AG04450 (cell line): ENCODE results near the gene CHRM5. TPM values are rescaled to one million over a fixed set of nuclear protein-coding genes. Genes with fewer than 3 reads are reported as not detected.
"Not testable (repeated sequence)": the region's sequence is repeated elsewhere in the genome, so short reads cannot be mapped to it uniquely, and the experiment has no call there.

Experiments used
- CTCF ChIA-PET: fragments of 300-600, 350-600 bp; formaldehyde crosslinking; extraction: SDS; loops from one replicate; lab custom pipeline; 2022; ENCODE audit warnings: antibody characterized with exemption, inconsistent platforms; lab: Charles Lee
- POLR2A ChIA-PET: fragments of 350-600 bp; formaldehyde crosslinking; extraction: SDS; loops from one replicate; lab custom pipeline; 2021; ENCODE audit warnings: antibody characterized with exemption, inconsistent platforms; lab: Yijun Ruan, JAX
- DNase-seq: peaks from one replicate; pipeline ENCODE4 v3.0.0-alpha.2; 2011; ENCODE audit warnings: low read depth, low spot score
- H3K27ac ChIP-seq: one replicate; pipeline ENCODE4 v1.5.1; 2012; ENCODE audit warnings: low read depth, low read length, control low read depth
- H3K27me3 ChIP-seq: one replicate; pipeline ENCODE4 v1.6.0; 2012; ENCODE audit warnings: low read length; ENCODE audit not compliant: control insufficient read depth, insufficient read depth
- H3K4me3 ChIP-seq: 2 replicates; pipeline ENCODE4 v1.5.1; 2011; ENCODE audit warnings: mild to moderate bottlenecking, low read depth, low read length, control low read depth
- H3K9me3 ChIP-seq: 2 replicates; pipeline ENCODE4 v1.5.1; 2012; ENCODE audit warnings: low read length; ENCODE audit not compliant: control insufficient read depth, insufficient read depth
- polyA plus RNA-seq: library from polyadenylated mRNA; depleted of rRNA; stranded (reverse); fragments of >200 nt; gene quantifications from 2 replicates; pipeline ENCODE4 v1.2.3, GENCODE V29; 2011
- TF ChIP-seq, protein P1 (sequence below): IDR thresholded peaks from 2 replicates; pipeline ENCODE4 v1.5.1; 2011; ENCODE audit warnings: low read depth, low read length, control low read depth, inconsistent platforms

Gene CHRM5
- polyA plus RNA-seq, 1 experiment, result 0.02 TPM

DNA sequence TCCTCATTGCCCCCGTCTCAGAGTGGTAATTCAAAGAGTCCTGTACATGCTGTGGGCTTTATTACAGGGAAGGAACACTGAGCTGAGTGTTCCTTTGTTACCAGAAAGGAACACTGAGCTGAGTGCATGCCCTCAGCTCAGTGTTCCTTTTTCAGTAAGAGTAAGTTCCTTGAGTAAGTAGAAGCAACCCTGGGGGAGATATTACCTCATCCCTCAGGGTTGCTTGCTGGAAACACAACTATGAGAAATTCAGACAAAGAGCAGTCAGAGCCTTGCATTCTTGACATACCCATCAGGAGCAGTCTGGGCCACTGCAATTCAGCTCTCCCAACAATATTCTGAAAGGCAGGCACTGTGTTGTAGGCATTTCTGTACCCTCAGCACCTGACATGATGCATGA is 17.0 kb downstream of the CHRM5 start:
- DNase-seq, result peak; percentile 71
- no peak overlapping the region for H3K4me3 ChIP-seq
- ChIA-PET POLR2A (no interaction called here), CTCF (interaction anchor here (0.7 to 1.5 kb wide), 4 partner anchors 9 to 248 kb away, joined by 3 to 5 read pairs (median 4); partner anchors contain the start of genes CHRM5 and KATNBL1)
- TF ChIP-seq, protein P1, sequence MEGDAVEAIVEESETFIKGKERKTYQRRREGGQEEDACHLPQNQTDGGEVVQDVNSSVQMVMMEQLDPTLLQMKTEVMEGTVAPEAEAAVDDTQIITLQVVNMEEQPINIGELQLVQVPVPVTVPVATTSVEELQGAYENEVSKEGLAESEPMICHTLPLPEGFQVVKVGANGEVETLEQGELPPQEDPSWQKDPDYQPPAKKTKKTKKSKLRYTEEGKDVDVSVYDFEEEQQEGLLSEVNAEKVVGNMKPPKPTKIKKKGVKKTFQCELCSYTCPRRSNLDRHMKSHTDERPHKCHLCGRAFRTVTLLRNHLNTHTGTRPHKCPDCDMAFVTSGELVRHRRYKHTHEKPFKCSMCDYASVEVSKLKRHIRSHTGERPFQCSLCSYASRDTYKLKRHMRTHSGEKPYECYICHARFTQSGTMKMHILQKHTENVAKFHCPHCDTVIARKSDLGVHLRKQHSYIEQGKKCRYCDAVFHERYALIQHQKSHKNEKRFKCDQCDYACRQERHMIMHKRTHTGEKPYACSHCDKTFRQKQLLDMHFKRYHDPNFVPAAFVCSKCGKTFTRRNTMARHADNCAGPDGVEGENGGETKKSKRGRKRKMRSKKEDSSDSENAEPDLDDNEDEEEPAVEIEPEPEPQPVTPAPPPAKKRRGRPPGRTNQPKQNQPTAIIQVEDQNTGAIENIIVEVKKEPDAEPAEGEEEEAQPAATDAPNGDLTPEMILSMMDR, result no peak
- no peaks in the 10 kb centered on the region for H3K9me3 ChIP-seq
- no peaks in the 10 kb centered on the region for H3K27me3 ChIP-seq
- H3K27ac ChIP-seq, result peak overlapping the region; percentile 55

DNA sequence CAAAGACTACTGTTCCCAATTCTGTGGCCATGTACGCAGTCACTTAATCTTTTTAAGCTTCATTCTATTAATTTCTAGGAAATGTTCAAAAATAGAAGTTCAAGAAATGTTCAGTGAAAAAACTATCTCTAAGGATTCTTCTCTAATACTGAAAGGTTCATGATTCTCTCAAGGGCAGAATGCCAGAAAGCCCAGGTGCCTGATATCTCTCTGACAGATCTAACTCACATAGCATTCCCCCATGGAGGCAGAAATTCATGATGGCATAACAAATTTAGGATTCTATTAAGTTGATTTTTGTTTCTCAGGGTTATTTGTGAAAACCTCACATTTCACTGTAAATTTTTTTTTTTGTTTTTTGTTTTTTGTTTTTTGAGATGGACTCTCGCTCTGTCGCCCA is 17.5 kb downstream of the CHRM5 start:
- CTCF ChIA-PET, result interaction anchor here (1.5 kb wide), 1 partner anchor 248 kb away, joined by 4 read pairs; no protein-coding TSS in a partner anchor
- POLR2A ChIA-PET, result no interaction called here
- no peak overlapping the region for H3K4me3 ChIP-seq
- peak overlapping the region; percentile 0 for H3K27ac ChIP-seq
- TF ChIP-seq, protein P1, result no peak
- DNase-seq, result no peak
- H3K9me3 ChIP-seq, result no peaks in the 10 kb centered on the region
- no peaks in the 10 kb centered on the region for H3K27me3 ChIP-seq

DNA sequence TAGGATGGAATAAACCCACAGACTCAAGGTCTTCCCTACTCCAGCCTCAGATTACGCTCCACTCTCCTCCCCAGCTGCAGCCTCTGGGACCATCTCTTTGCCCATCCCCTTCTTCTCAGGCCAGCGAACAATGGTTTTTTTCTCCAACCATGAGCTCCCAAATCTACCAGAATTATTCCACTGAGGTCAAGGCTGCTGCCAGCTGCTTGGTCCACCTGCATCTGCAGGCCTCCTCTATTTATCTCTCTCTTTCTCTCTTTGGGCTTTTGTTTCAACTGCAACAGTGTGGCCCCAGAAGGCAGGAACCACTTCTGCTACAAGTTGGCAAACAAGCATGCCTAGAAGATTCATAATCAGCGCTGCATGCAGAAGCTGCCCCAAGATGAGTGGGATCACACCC is 19.1 kb downstream of the CHRM5 start:
- no peak for DNase-seq
- CTCF ChIA-PET, result interaction anchor here (1.3 kb wide), 1 partner anchor 287 kb away, joined by 5 read pairs; no protein-coding TSS in a partner anchor
- TF ChIP-seq, protein P1, result no peak
- H3K27me3 ChIP-seq, result no peaks in the 10 kb centered on the region
- POLR2A ChIA-PET, result no interaction called here
- H3K27ac ChIP-seq, result no peak overlapping the region
- H3K4me3 ChIP-seq, result no peak overlapping the region
- H3K9me3 ChIP-seq, result no peaks in the 10 kb centered on the region

DNA sequence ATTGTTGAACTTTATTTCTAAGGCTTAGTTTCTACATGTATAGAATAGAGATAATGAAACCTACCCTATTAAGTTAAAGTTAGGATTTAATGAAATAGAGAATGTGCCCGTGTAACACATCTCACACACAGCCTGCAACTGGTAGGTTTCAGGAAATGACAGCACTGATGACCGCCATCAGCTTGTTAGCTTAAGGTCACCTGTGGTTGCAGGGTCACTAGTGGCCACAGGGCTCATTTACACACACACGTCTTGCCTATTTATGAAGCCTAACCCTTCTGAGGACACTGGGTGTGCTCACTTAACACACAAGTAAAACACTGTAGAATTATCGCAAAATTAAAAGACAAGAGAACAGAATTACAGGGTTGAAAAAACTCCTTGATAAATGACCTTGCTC is 20.1 kb downstream of the CHRM5 start:
- Histone ChIP-seq H3K27ac (no peak overlapping the region), H3K27me3 (no peaks in the 10 kb centered on the region), H3K9me3 (no peaks in the 10 kb centered on the region), H3K4me3 (no peak overlapping the region)
- TF ChIP-seq, protein P1, result no peak
- POLR2A ChIA-PET, result no interaction called here
- CTCF ChIA-PET, result interaction anchor here (1.1 to 1.3 kb wide), 2 partner anchors 254 to 288 kb away, joined by 3 to 5 read pairs; no protein-coding TSS in a partner anchor
- DNase-seq, result no peak

DNA sequence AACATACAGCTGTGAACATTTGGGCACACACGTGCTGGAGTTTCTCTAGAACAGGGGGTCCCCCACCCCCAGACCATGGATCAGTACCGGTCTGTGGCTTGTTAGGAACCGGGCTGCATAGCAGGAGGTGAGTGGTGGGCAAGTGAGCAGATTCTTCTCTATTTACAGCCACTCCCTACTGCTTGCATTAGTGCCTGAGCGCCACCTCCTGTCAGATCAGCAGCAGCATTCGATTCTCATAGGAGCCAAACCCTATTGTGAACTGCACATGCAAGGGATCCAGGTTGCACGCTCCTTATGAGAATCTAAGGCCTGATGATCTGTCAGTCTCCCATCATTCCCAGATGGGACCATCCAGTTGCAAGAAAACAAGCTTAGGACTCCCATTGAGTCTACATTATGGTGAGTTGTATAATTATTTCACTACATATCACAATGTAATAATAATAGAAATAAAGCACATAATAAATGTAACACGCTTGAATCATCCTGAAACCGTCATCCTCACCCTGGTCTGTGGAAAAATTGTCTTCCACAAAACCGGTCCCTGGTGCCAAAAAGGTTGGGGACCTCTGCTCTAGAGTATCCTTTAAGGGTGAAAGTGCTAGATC is 25.8 kb downstream of the CHRM5 start:
- TF ChIP-seq, protein P1, result peak; percentile 62
- H3K27me3 ChIP-seq, result no peaks in the 10 kb centered on the region
- H3K4me3 ChIP-seq, result no peak overlapping the region
- no peak for DNase-seq
- CTCF ChIA-PET, result interaction anchor here (0.6 to 6.1 kb wide), 17 partner anchors 9 to 569 kb away, joined by 3 to 98 read pairs (median 4); no protein-coding TSS in a partner anchor
- H3K9me3 ChIP-seq, result no peaks in the 10 kb centered on the region
- no peak overlapping the region for H3K27ac ChIP-seq
- POLR2A ChIA-PET, result no interaction called here

DNA sequence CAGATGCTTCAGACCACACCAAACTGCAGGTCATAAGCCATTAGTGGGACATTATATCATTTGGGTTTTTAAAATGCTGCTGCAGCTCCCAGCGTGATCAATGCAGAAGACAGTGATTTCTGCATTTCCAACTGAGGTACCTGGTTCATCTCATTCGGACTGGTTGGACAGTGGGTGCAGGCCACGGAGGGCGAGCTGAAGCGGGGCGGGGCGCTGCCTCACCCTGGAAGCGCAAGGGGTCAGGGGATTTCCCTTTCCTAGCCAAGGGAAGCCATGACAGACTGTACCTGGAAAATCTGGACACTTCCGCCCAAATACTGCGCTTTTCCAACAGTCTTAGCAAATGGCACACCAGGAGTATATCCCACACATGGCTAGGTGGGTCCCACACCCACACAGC is 27.4 kb downstream of the CHRM5 start:
- H3K9me3 ChIP-seq, POLR2A ChIA-PET, DNase-seq, H3K27me3 ChIP-seq, H3K27ac ChIP-seq, H3K4me3 ChIP-seq: not testable (repeated sequence)
- CTCF ChIA-PET, result interaction anchor here (1.5 to 6.1 kb wide), 3 partner anchors 25 to 266 kb away, joined by 4 to 98 read pairs (median 7); no protein-coding TSS in a partner anchor
